ENCODE measurements around the gene MCRS1.
A peak's percentile ranks its signal among the peaks of the same experiment; 100 is the strongest.
"Not testable (repeated sequence)": the region's sequence is repeated elsewhere in the genome, so short reads cannot be mapped to it uniquely, and the experiment has no call there.

Gene MCRS1, protein sequence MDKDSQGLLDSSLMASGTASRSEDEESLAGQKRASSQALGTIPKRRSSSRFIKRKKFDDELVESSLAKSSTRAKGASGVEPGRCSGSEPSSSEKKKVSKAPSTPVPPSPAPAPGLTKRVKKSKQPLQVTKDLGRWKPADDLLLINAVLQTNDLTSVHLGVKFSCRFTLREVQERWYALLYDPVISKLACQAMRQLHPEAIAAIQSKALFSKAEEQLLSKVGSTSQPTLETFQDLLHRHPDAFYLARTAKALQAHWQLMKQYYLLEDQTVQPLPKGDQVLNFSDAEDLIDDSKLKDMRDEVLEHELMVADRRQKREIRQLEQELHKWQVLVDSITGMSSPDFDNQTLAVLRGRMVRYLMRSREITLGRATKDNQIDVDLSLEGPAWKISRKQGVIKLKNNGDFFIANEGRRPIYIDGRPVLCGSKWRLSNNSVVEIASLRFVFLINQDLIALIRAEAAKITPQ

GRCh38 chr12:49567611-49568441 lies at the start of gene MCRS1:
Gene MCRS1 (minus strand): TSS chr12:49568142. CDS start chr12:49566731, 1,411 bp downstream.
- DNase-seq: peak; percentile 100

GRCh38 chr12:49616533-49617219 lies 48.7 kb upstream of the MCRS1 start:
- no peak for DNase-seq

- DNase-seq: peak; percentile 94
Observed at GRCh38 chr12:49615725-49616124, 47.8 kb upstream of the MCRS1 start.

GRCh38 chr12:49612210-49612609 lies 44.3 kb upstream of the MCRS1 start:
- DNase-seq: no peak

- DNase-seq: not testable (repeated sequence)
Observed at GRCh38 chr12:49610785-49611184, 42.8 kb upstream of the MCRS1 start.

DNA sequence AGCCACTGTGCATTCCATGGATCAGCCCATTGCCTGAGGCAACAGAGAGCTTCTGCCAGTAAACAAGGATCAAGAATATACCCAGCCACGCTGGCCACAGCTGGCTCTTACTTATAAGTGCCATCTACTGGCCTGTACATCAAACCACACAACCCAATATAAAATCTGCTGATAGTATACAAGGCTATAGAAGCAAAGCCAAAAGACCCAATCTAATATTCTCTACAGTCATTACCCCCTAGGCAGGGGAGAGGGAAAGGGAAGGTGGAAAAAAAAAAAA lies 41.9 kb upstream of the MCRS1 start:
- DNase-seq: peak; percentile 94

DNA sequence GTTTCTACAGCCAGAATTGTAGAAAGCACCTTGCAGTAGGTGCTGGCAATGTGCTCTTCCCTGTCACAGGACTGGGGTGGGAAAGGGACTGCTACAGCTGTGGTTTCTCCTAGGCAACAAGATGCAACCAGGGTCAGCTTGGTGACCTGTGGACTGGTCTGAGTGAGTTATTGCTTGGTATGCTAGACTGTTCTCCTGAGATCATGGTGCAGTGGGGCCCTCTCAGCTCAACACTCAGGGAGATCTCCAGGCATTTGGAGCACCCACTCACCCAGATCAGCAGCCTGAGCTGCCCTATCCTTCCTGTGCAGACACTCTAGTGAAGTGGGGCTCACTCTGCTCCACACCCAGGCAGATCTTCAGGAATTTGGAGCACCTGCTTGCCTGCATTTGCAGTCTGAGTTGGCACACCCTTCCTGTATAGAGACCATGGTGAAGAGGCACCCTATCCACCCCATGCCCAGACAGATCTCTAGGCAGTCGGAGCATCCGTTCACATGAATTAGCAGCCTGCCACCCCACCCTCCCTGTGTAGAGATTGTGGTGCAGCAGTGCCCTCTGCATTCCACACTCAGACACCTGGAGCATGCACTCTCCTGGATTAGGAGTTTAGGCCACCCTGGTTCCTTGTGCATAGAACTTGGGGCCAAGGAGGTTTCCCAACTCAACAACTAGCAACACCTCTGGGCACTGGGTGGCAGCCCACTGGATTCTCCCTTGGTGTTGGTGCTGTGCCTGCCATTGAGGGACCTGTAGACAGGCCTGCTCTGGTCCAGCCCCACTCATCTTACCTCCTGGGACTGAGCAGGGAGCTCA lies 41.3 kb upstream of the MCRS1 start:
- no peak for DNase-seq

DNA sequence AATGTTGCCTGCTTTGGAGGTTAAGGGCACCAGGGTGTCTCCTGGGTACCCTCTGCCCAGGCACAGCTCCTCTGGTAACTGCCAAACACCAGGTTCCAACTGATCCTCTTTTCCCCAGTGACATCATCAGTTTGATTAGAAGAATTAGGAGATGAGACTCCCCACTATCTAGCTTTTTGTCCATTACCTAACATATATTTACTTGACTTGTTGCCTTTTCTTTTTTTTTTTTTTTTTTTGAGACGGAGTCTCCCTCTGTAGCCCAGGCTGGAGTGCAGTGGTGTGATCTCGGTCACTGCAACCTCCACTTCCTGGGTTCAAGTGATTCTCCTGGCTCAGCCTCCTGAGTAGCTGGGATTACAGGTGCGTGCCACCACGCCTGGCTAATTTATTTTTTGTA lies 37.6 kb upstream of the MCRS1 start, which contains the start of gene FAM186B:
Gene FAM186B (minus strand): TSS at position 101 of the 400 bp plus-strand sequence. CDS start 162 bp downstream, outside the sequence.
- not testable (repeated sequence) for DNase-seq

- no peak for DNase-seq
Observed at GRCh38 chr12:49604856-49605255, 36.9 kb upstream of the MCRS1 start.

DNA sequence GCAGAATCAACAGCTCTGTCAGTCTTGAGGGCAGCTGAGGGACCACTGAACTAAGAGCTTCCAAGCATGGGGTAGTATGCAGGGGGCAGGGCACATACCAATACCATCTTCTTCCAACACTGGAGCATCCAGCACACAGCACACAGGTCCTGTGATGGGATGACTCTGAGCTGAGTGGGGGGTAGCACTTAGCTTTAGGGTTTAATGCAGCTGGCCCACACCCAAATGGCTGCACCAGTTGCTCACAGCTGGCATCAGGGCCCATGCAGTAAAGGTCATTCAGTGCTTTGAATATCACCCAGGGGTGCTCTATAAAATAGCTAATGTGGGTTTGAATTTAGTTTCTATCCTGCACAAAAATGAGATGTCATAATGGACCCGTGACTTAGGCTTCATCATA lies 35.8 kb upstream of the MCRS1 start:
- no peak for DNase-seq

- DNase-seq: no peak
Observed at GRCh38 chr12:49599961-49600360, 32.0 kb upstream of the MCRS1 start.

DNA sequence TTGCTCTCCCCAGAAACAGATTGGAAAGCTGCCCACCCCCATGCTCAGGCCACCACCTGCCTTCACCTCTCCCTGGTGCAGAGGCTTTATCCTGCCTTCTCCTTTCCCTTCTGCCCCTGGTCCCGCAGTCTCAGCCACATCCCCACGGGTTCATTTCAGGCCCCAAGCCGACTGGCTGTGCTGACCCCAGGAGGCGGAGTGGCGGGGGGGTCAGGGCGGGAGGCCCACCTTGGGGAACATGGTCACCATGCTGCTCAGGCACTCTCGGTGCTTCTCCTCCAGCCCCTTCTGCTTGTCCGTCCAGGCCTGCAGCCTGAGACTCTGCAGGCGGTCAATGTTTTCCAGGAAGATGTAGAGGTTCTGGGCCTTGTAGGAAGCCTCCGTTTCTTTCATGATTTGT lies 30.6 kb upstream of the MCRS1 start:
- DNase-seq: no peak

DNA sequence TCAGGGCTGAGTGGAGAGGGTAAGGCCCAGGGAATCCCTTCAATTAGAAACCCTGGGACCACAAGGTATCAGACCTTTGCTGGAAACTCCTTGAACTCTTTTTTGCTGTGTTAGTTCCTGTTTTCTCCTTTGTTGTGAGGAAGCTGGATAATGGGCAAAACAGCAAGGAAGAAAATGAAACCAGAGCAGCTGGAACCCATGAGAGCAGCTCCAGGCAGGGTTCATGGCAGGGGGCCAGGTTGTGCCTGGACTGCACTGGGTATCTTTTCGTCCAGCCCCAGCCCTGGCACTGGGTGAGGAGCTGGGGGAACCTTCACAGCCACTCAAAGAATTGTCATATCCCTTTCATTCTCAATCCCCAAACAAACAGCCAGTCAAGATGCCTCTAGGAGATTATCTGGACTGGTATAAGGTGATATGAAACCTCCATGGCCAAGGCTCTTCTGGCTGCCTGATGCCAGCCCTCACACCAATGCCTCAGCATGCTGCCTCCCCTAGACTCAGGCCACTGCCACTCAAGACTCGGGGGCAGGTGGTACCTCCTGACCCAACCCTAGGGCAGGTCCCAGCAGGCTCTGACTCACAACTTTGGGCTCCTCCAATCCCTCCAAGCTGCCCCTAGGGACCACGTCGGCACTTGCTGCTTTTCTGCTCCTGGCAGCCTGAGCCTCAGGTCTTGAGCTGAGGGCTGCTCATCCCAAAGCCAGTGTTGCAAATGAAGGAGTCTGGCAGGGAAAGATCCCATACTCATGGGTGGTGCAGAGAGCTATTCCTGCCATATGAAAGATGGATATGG lies 21.0 kb upstream of the MCRS1 start:
- peak; percentile 92 for DNase-seq

DNA sequence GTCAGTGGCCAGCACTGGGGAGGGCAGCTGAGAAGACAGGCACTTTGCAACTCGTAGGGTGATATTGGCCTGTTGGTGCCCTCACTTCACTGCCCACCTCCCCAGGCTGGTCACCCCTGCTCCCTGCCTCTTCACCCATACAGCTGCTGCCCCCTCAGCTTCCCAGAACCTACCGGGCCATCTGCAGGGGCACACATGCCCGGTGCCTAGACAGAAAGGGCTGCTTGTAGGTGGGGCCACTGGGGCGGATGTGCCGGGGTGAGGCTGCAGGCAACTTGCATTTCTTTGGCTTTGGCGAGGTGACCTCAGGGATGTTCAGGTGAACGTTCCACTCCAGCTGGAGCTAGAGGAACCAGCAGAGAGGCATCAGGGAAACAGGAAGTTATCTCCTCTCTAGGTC lies 20.3 kb upstream of the MCRS1 start:
- DNase-seq: no peak

DNA sequence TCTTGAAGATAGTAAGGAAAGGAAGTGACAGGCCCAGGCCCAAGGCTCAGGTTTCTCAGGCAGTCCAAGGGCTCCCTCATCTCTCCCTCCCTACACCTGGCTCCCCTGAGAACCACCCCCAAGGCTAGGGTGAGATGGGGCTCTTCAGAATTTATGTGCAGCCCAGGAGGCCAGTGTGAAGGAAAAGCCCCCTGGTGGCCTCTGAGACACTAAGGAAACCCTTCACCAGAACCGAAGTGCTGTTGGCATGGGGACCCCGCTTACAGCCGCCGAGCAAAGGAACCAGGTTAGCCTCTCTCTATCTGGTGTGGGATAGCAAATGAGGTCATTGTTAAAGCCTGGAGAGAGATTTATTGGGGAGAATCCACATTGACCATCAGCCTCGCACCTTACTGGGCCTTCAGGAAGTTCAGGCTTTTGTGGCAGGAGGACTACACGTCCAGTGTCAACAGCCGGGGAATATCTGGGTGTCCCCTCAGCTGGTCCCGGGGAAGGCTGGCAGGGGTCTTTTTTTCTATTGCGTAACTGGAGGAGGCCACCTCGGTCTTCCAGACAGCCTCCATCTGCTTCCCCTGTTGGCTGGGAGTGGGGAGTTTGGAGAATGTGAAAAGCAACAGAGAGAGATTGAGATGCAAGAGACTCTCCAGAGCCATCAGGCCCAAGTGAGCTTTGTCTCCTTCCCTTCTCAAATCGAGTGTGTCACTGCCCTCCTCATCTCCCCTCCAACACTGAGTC lies 19.4 kb upstream of the MCRS1 start:
- no peak for DNase-seq

DNA sequence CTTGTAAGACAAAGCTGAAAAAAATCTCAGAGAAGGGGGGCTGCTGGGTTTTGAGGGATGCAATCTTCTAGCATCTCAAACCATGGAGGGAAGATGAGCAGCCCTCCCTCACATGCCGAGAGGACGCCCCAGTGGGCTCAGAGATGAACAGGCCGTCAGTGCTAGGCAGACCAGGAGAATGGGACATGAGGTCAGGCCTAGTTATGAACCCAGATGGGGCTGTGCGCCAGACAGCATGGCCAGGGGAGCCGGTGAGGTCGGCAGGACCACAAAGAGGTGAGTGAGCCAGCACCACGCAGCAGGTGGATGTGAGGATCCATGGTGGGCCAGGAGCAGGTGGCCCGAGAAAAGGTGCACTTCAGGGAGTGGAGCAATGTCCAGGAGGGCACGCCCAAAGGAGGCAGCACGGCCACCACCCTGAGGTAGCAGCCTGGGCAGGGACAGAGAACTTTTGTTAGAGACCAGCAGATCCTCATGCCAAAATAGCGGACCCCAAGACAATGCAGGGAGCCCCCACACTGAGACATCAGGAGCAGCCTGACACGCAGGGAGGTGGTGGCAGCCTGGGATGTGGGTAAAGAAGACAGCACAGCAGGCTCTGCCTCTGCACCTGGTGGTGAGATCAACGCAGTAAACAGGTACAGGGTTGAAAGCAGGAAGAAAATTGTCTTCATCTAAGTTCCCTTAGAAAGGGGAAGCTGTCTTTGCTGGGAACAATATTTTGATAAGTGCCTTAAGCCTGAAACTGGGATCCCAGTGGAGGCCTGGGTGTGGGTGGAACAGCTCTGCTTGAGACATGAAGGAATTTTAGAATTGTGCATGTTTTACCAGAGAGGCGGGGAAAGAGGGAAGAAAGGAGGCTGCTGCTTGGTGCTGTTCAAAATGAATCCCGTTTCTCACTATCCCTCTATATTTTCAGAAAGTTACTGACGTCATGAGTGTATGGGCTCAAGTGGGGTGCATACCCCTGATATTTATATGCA lies 17.8 kb upstream of the MCRS1 start:
- no peak for DNase-seq

DNA sequence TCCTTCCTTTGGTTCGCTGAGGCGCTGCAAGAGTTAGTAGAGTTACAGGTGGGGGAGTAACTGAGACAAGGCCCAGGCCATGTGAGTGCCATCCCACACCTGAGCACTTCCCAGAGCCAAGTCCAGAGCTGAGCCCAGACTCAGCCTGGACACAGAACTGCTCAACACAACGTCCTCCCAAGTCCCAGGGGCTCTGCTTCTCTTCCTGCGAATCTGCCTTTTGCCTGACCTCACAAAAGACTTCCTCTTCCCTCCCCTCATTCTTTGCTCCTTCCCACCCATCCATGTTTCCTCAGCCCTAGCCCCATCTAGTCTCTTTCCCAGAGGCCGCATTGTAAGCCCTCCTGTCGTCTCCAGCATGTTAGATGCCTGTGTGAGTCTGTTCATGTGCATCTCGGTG lies 16.6 kb upstream of the MCRS1 start:
- no peak for DNase-seq

DNA sequence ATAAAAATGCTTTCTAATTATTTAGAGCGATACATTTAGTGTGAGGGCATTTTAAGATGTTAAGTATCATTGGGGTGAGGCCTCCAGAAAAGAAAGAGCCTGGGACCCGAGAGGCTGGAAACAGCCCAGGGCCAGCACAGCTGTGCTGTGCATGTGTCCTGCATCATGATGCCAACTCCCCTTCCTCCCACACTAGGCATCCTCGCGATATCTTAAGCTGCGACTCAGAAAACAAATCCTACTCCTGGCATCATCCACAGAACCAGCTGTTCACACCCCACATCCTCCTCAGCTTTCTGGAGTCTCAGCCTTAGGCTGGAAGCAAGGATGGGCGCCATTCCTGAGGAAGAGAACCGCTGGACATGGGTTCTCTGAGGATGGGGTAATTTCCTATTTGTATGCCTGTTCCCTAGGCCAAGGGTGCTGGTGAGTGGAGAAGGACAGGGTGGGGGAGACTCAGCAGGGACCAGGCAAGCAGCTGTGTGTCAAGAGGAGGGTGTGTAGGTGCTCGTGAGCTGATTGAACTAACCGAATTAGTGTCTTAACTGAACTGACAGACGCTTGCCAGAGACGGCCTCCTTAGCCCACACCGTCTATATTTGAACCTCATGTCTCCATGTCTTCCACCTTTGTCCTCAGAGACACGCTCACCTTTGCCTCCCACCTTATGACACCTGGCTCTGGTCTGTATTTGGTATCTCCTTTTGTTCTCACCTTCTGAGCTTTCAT lies 15.6 kb upstream of the MCRS1 start:
- no peak for DNase-seq

- DNase-seq: no peak
Observed at GRCh38 chr12:49582850-49583249, 14.9 kb upstream of the MCRS1 start.
